ENCODE measurements around the gene ARL13B.

GRCh38 chr3:94076055-94076454 lies 96.1 kb downstream of the ARL13B start:
- TF ChIP-seq GABPB1 (CRISPR knock-in tag; IDR thresholded peaks at IDR 0.05) = no peak
- TF ChIP-seq, protein P1, sequence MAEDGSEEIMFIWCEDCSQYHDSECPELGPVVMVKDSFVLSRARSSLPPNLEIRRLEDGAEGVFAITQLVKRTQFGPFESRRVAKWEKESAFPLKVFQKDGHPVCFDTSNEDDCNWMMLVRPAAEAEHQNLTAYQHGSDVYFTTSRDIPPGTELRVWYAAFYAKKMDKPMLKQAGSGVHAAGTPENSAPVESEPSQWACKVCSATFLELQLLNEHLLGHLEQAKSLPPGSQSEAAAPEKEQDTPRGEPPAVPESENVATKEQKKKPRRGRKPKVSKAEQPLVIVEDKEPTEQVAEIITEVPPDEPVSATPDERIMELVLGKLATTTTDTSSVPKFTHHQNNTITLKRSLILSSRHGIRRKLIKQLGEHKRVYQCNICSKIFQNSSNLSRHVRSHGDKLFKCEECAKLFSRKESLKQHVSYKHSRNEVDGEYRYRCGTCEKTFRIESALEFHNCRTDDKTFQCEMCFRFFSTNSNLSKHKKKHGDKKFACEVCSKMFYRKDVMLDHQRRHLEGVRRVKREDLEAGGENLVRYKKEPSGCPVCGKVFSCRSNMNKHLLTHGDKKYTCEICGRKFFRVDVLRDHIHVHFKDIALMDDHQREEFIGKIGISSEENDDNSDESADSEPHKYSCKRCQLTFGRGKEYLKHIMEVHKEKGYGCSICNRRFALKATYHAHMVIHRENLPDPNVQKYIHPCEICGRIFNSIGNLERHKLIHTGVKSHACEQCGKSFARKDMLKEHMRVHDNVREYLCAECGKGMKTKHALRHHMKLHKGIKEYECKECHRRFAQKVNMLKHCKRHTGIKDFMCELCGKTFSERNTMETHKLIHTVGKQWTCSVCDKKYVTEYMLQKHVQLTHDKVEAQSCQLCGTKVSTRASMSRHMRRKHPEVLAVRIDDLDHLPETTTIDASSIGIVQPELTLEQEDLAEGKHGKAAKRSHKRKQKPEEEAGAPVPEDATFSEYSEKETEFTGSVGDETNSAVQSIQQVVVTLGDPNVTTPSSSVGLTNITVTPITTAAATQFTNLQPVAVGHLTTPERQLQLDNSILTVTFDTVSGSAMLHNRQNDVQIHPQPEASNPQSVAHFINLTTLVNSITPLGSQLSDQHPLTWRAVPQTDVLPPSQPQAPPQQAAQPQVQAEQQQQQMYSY (CRISPR knock-in tag; IDR thresholded peaks at IDR 0.05) = no peak
- no peak for TF ChIP-seq TEAD1 (CRISPR knock-in tag; IDR thresholded peaks at IDR 0.05)
- TF ChIP-seq ZBTB43 (CRISPR knock-in tag; IDR thresholded peaks at IDR 0.05) = no peak
- TF ChIP-seq CTCF (IDR thresholded peaks at IDR 0.05) = no peak
- TF ChIP-seq, protein P2, sequence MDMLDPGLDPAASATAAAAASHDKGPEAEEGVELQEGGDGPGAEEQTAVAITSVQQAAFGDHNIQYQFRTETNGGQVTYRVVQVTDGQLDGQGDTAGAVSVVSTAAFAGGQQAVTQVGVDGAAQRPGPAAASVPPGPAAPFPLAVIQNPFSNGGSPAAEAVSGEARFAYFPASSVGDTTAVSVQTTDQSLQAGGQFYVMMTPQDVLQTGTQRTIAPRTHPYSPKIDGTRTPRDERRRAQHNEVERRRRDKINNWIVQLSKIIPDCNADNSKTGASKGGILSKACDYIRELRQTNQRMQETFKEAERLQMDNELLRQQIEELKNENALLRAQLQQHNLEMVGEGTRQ (CRISPR knock-in tag; IDR thresholded peaks at IDR 0.05) = no peak
- no peak for TF ChIP-seq NR2C2 (CRISPR knock-in tag; IDR thresholded peaks at IDR 0.05)

Data from WTC11 (cell line).